HEK293 (cell line): Measurements from ENCODE around the gene HIF3A.

Experiments
- CTCF ChIA-PET: fragments of 350-600 bp; formaldehyde crosslinking; extraction: SDS; loops from one replicate; lab custom pipeline; 2021; ENCODE audit warnings: antibody characterized with exemption; lab: Yijun Ruan, JAX
- POLR2A ChIA-PET: fragments of 300-600 bp; formaldehyde crosslinking; extraction: SDS; loops from one replicate; lab custom pipeline; 2020; ENCODE audit warnings: antibody characterized with exemption, inconsistent platforms; lab: Yijun Ruan, JAX
- H3K27ac ChIP-seq: fragments of 200-500 bp; sonication (Bioruptor generic); 2 replicates; pipeline ENCODE4 v1.5.1; 2014; ENCODE audit warnings: low read depth, low read length, control low read depth, inconsistent platforms; ENCODE audit errors: extremely low read depth
- H3K36me3 ChIP-seq, 2 experiments: fragments of 200-500 bp in 1 of 2; sonication (Bioruptor generic) in 1 of 2; 1 replicate in 1 of 2; 2 replicates in 1 of 2; pipeline ENCODE4 v1.5.1; 2014 to 2017; ENCODE audit warnings: inconsistent platforms in 2 of 2, low read length in 2 of 2; ENCODE audit not compliant: control insufficient read depth in 2 of 2, insufficient read depth in 1 of 2
- H3K4me1 ChIP-seq: fragments of 200-500 bp; sonication (Bioruptor generic); 2 replicates; pipeline ENCODE4 v1.5.1; 2014; ENCODE audit warnings: mild to moderate bottlenecking, low read length, inconsistent platforms; ENCODE audit not compliant: control insufficient read depth, insufficient read depth
- H3K4me3 ChIP-seq: 2 replicates; pipeline ENCODE4 v1.5.1; 2011; ENCODE audit warnings: low read depth, mild to moderate bottlenecking, control low read depth, low read length, moderate library complexity
- H3K9me3 ChIP-seq: fragments of 200-500 bp; sonication (Bioruptor generic); 2 replicates; pipeline ENCODE4 v1.5.1; 2014; ENCODE audit warnings: low read depth, low read length, inconsistent platforms; ENCODE audit not compliant: control insufficient read depth, insufficient read depth
- GFI1B ChIP-seq: fragments of 450-650 bp; formaldehyde crosslinking; IDR thresholded peaks from 2 replicates; pipeline ENCODE4 v1.5.1; 2016; ENCODE audit warnings: missing biosample characterization, missing genetic modification characterization
- REST ChIP-seq: fragments of 450-650 bp; formaldehyde crosslinking; IDR thresholded peaks from 2 replicates; pipeline ENCODE4 v1.5.1; 2016; ENCODE audit warnings: missing biosample characterization, missing genetic modification characterization
- SCRT2 ChIP-seq: fragments of 450-650 bp; formaldehyde crosslinking; IDR thresholded peaks from 2 replicates; pipeline ENCODE4 v1.5.1; 2016; ENCODE audit warnings: missing biosample characterization, missing genetic modification characterization
- ZFP41 ChIP-seq: fragments of 450-650 bp; formaldehyde crosslinking; IDR thresholded peaks from 2 replicates; pipeline ENCODE4 v1.5.1; 2016; ENCODE audit warnings: missing biosample characterization, missing genetic modification characterization, borderline replicate concordance
- ZNF133 ChIP-seq: fragments of 450-650 bp; formaldehyde crosslinking; IDR thresholded peaks from 2 replicates; pipeline ENCODE4 v1.5.1; 2016; ENCODE audit warnings: missing biosample characterization, missing genetic modification characterization
- ZNF140 ChIP-seq: fragments of 450-650 bp; formaldehyde crosslinking; IDR thresholded peaks from 2 replicates; pipeline ENCODE4 v1.5.1; 2016; ENCODE audit warnings: missing biosample characterization, missing genetic modification characterization
- ZNF2 ChIP-seq: fragments of 450-650 bp; formaldehyde crosslinking; IDR thresholded peaks from 2 replicates; pipeline ENCODE4 v1.5.1; 2016; ENCODE audit warnings: missing biosample characterization, missing genetic modification characterization
- ZNF266 ChIP-seq: fragments of 450-650 bp; formaldehyde crosslinking; IDR thresholded peaks from 2 replicates; pipeline ENCODE4 v1.5.1; 2016; ENCODE audit warnings: missing biosample characterization, missing genetic modification characterization, low read depth
- ZNF350 ChIP-seq: fragments of 450-650 bp; formaldehyde crosslinking; IDR thresholded peaks from 2 replicates; pipeline ENCODE4 v1.5.0; 2017; ENCODE audit warnings: missing biosample characterization, mild to moderate bottlenecking, missing genetic modification characterization
- ZNF354C ChIP-seq: fragments of 450-650 bp; formaldehyde crosslinking; IDR thresholded peaks from 2 replicates; pipeline ENCODE4 v1.5.1; 2016; ENCODE audit warnings: missing biosample characterization, missing genetic modification characterization, low read depth, borderline replicate concordance
- ZNF366 ChIP-seq: fragments of 450-650 bp; formaldehyde crosslinking; conservative IDR thresholded peaks from 2 replicates; pipeline ENCODE4 v1.5.1; 2016; ENCODE audit warnings: missing biosample characterization, missing genetic modification characterization
- ZNF391 ChIP-seq: fragments of 450-650 bp; formaldehyde crosslinking; IDR thresholded peaks from 2 replicates; pipeline ENCODE4 v1.5.1; 2016; ENCODE audit warnings: low read depth, missing biosample characterization, missing genetic modification characterization, borderline replicate concordance
- ZNF404 ChIP-seq: fragments of 450-650 bp; formaldehyde crosslinking; IDR thresholded peaks from 2 replicates; pipeline ENCODE4 v1.5.1; 2017; ENCODE audit warnings: missing biosample characterization, missing genetic modification characterization
- ZNF510 ChIP-seq: fragments of 450-650 bp; formaldehyde crosslinking; IDR thresholded peaks from 2 replicates; pipeline ENCODE4 v1.5.1; 2018; ENCODE audit warnings: mild to moderate bottlenecking, missing genetic modification characterization, missing biosample characterization; ENCODE audit not compliant: insufficient replicate concordance
- ZNF513 ChIP-seq: fragments of 450-650 bp; IDR thresholded peaks from 2 replicates; pipeline ENCODE4 v1.5.1; 2018; ENCODE audit warnings: missing biosample characterization, missing genetic modification characterization
- ZNF549 ChIP-seq: fragments of 450-650 bp; IDR thresholded peaks from 2 replicates; pipeline ENCODE4 v1.5.1; 2018; ENCODE audit warnings: missing biosample characterization, missing genetic modification characterization, mild to moderate bottlenecking, inconsistent platforms, moderate library complexity
- ZNF660 ChIP-seq: fragments of 450-650 bp; IDR thresholded peaks from 2 replicates; pipeline ENCODE4 v1.5.1; 2018; ENCODE audit warnings: missing biosample characterization, mild to moderate bottlenecking, missing genetic modification characterization
- ZXDB ChIP-seq: fragments of 450-650 bp; formaldehyde crosslinking; IDR thresholded peaks from 2 replicates; pipeline ENCODE4 v1.5.1; 2016; ENCODE audit warnings: missing biosample characterization, missing genetic modification characterization
- TF ChIP-seq, protein P1 (sequence below): fragments of 450-650 bp; formaldehyde crosslinking; optimal IDR thresholded peaks from 2 replicates; pipeline ENCODE3; 2016; ENCODE audit warnings: missing biosample characterization, mild to moderate bottlenecking, missing genetic modification characterization
- TF ChIP-seq, protein P2 (sequence below): fragments of 450-650 bp; formaldehyde crosslinking; IDR thresholded peaks from 2 replicates; pipeline ENCODE4 v1.5.1; 2016; ENCODE audit warnings: missing biosample characterization, missing genetic modification characterization

Gene HIF3A

GRCh38 chr19:46384396-46384795, 87.6 kb downstream of the HIF3A start:
- Histone ChIP-seq H3K36me3 (peaks cover 69 to 94% of the 10 kb centered on the region in 2 experiments), H3K4me3 (no peak overlapping the region)
- POLR2A ChIA-PET: interaction anchor here (1.4 kb wide), 1 partner anchor 32 kb away, joined by 3 read pairs; no protein-coding TSS in a partner anchor

GRCh38 chr19:46385636-46386035, 88.8 kb downstream of the HIF3A start:
- Histone ChIP-seq H3K4me1 (no peaks in the 10 kb centered on the region), H3K36me3 (peaks cover 66 to 96% of the 10 kb centered on the region in 2 experiments), H3K9me3 (no peaks in the 10 kb centered on the region), H3K27ac (no peak overlapping the region), H3K4me3 (no peak overlapping the region)
- POLR2A ChIA-PET: interaction anchor here (0.7 to 1.4 kb wide), 3 partner anchors 33 to 390 kb away, joined by 3 read pairs; no protein-coding TSS in a partner anchor
- CTCF ChIA-PET: interaction anchor here (0.6 to 4.6 kb wide), 5 partner anchors 10 to 128 kb away, joined by 3 to 26 read pairs (median 4); no protein-coding TSS in a partner anchor
- TF ChIP-seq, protein P1, sequence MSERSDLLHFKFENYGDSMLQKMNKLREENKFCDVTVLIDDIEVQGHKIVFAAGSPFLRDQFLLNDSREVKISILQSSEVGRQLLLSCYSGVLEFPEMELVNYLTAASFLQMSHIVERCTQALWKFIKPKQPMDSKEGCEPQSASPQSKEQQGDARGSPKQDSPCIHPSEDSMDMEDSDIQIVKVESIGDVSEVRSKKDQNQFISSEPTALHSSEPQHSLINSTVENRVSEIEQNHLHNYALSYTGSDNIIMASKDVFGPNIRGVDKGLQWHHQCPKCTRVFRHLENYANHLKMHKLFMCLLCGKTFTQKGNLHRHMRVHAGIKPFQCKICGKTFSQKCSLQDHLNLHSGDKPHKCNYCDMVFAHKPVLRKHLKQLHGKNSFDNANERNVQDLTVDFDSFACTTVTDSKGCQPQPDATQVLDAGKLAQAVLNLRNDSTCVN (tag by site-specific recombination): no peak
- TF ChIP-seq GFI1B (tag by site-specific recombination): no peak
- no peak for TF ChIP-seq ZNF266 (tag by site-specific recombination)
- TF ChIP-seq ZNF404 (tag by site-specific recombination): no peak
- no peak for TF ChIP-seq ZNF354C (tag by site-specific recombination)
- TF ChIP-seq ZNF133 (tag by site-specific recombination): no peak
- no peak for TF ChIP-seq ZNF549 (tag by site-specific recombination)
- TF ChIP-seq ZNF366: no peak
- no peak for TF ChIP-seq ZNF660
- TF ChIP-seq ZNF140: no peak
- TF ChIP-seq ZXDB (tag by site-specific recombination): no peak
- no peak for TF ChIP-seq ZNF513 (tag by site-specific recombination)

More at GRCh38 chr19:46384396-46384795, 87.6 kb downstream of the HIF3A start:
- Histone ChIP-seq H3K4me1 (no peaks in the 10 kb centered on the region), H3K9me3 (no peaks in the 10 kb centered on the region), H3K27ac (no peak overlapping the region)
- CTCF ChIA-PET: interaction anchor here (0.5 to 4.6 kb wide), 6 partner anchors 11 to 245 kb away, joined by 3 to 26 read pairs (median 4); no protein-coding TSS in a partner anchor
- TF ChIP-seq ZNF2 (tag by site-specific recombination): no peak
- TF ChIP-seq ZNF391 (tag by site-specific recombination): no peak

DNA sequence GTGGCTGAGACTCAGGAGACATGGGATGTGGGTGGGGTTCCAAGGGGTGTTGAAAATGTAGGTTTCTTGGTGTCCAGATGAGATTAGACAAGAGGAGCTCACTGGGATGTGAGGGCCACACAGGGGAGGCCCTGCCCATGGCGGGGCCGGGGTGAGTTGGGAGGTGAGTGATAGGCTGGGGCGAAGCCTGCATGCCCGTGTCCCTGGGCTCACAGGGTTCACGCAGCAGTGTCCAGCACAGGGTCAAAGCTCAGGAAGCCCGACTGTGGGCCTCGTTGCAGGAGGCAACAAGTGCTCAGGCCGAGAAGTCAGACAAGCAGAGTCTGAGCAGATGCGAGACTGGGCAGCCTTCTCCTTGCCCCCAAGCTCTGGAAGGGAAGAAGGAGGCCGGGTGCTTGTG, 89.3 kb downstream of the HIF3A start:
- Histone ChIP-seq H3K9me3 (no peaks in the 10 kb centered on the region), H3K4me1 (no peaks in the 10 kb centered on the region), H3K4me3 (no peak overlapping the region), H3K27ac (no peak overlapping the region), H3K36me3 (peaks cover 61 to 95% of the 10 kb centered on the region in 2 experiments)
- TF ChIP-seq ZNF510 (tag by site-specific recombination): no peak
- TF ChIP-seq SCRT2 (tag by site-specific recombination): peak; percentile 46; the same call in 1 of the 2 replicates
- no peak for TF ChIP-seq REST (tag by site-specific recombination)
- no peak for TF ChIP-seq ZFP41 (tag by site-specific recombination)
- TF ChIP-seq ZNF404 (tag by site-specific recombination): no peak
- no peak for TF ChIP-seq ZNF350
- TF ChIP-seq, protein P2, sequence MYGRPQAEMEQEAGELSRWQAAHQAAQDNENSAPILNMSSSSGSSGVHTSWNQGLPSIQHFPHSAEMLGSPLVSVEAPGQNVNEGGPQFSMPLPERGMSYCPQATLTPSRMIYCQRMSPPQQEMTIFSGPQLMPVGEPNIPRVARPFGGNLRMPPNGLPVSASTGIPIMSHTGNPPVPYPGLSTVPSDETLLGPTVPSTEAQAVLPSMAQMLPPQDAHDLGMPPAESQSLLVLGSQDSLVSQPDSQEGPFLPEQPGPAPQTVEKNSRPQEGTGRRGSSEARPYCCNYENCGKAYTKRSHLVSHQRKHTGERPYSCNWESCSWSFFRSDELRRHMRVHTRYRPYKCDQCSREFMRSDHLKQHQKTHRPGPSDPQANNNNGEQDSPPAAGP: no peak
- ChIA-PET POLR2A (interaction anchor here (0.7 to 1.4 kb wide), 3 partner anchors 9 to 390 kb away, joined by 3 read pairs; no protein-coding TSS in a partner anchor), CTCF (interaction anchor here (0.6 to 4.6 kb wide), 5 partner anchors 10 to 128 kb away, joined by 3 to 26 read pairs (median 3); no protein-coding TSS in a partner anchor)
